HG02943 (cell line): Measurements from ENCODE around the gene CRISPLD2.
"Not testable (repeated sequence)": the region's sequence is repeated elsewhere in the genome, so short reads cannot be mapped to it uniquely, and the experiment has no call there.

ENCODE experiments used
- ATAC-seq: cut with Tn5 transposase; IDR thresholded peaks from one replicate; pipeline ENCODE4 v1.9.1; 2021; ENCODE audit warnings: mild to moderate bottlenecking, low read depth, moderate library complexity; ENCODE audit not compliant: unreplicated experiment

The CRISPLD2 gene

DNA sequence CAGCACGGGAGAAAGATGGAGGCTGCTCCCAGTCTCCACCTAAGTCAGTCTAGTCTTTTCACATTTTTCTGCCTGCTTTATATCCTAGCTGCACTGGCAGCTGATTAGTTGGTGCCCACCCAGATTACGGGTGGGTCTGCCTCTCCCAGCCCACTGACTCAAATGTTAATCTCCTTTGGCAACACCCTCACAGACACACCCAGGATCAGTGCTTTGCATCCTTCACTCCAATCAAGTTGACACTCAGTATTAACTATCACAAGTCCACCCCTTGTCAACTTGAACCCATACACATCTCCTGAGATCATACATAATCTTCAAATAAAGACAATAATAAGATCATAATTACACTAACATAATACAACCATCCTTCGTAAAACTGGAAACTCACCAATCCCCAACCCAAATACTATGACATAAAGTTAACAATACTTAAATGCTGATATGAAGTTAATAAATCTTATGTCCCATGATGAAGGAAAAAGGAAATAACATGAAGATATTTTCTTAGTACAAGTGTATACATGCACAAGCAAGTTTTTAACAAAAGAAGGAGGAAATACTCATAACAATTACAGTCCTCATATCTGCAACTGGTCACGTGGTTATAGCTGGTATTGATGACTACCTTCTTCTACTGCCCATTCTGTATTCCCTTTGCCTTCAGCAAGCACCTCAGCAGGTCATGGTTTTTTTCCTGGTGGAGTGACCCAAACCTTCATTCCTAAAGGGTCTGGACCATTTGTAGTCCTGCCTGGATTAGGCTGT is 35.8 kb downstream of the CRISPLD2 start:
- ATAC-seq, result not testable (repeated sequence)

DNA sequence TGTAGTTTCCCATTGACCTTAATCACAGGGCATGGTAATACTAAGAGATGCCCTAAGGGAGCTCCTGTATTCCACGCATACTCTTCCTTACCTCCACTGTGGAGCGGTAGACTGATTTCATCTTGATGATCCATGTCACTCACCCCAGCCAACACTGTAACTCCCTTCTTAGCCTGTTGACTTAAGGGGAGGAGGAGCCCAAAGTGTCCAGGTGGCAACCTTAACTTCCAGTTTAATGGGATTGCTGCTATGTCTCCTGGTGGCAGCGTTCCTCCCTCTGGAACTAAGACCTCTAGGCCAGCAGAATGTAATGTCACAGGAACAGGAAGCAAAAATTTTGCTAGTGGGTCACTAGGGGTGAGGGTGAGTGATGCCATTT is 36.4 kb downstream of the CRISPLD2 start:
- not testable (repeated sequence) for ATAC-seq

DNA sequence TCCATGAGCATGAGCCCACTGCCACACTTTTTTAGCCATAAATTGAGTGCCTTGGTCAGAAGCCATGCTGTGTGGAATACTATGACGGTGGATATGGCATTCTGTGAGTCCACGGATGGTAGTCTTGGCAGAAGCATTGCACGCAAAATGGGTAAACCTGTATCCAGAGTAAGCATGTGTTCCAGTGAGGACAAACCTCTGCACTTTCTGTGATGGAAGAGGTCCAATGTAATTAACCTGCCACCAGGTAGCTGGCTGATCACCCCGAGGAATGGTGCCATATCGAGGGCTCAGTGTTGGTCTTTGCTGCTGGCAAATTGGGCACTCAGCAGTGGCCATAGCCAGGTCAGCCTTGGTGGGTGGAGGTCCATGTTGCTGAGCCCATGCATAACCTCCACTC is 37.0 kb downstream of the CRISPLD2 start:
- not testable (repeated sequence) for ATAC-seq

DNA sequence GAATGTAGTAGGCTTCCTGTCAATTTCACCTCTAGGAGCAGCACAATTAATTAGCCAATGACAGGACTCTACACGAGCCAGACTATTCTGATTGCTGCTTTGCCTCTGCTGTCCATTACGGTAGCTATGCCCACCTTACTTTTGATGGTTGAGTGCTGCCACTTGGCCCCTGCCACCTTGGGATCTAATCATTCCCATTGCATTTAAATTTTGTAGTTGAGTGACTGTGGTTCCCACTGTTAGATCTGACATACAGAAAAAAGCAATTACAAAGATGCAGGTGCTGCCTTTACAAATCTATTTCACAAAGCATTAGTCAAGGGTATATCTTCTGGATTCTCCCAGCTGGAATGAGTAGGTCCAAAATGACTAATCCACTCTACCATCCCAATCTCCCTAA is 39.9 kb downstream of the CRISPLD2 start:
- ATAC-seq, result no peak

DNA sequence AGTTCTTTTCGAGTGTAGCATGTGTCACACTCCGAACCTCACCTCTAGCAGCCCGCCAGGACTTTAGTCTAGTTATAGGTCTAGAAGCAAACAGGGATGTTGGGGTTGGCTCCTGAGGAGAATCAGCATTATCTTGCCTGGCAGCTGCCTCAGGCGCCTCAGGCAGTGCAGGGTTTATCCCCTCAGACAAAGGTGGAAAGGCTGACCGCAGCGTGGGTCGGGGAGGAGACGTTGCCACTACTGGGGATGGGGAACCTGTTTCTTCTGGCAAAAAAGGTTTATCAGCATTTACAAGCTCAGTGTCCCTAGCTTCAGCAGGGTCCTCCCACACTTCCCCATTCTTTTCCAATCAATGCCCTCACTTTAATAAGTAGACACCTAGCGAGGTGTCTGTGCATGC is 40.6 kb downstream of the CRISPLD2 start:
- no peak for ATAC-seq

DNA sequence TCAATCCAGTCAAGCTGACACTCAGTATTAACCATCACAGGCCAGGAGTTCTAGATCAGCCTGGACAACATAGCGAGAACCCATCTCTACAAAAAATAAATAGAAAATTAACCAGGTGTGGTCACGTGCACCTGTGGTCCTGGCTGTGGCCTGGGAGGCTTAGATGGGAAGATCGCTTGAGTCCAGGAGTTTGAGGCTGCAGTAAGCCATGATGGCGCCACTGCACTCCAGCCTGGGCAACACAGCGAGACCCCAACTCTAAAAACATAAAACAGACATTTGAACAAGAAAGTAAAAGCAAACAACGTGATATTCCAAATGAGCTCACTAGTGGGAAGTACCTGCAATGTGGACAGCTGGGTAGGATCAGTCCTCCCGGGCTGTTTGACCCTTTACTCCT is 41.9 kb downstream of the CRISPLD2 start:
- no peak for ATAC-seq

DNA sequence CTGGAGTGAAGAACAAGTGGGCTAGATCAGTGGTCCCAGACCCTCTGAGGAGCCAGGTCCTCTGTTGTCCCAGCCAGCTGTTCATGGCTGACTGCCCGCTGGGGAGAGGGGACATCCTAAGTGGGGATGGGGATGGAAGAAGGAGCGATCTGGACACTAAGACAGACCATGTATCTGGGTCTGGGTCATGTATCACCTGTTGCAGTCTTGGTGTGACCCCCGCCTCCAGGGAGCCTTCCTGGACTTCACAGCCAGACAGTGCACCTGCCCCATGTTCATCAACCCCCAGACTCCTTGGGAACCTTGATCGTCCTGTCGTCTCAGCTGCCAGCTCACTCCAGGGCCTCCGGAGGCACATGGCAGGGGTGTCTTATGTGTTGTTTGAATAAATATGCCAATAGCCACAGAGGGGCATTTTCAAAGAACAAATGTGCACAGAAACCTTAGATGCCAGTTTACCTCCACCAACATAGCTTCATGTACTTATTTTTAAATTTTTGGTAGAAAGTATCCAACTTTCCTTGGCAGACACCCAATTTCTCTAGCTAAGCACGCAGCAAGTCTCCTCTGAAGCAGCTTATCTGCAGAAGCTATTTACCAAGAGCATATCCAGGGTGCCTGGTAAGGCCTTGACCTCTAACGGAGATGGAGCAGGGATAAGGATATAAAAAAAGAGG is 43.2 kb downstream of the CRISPLD2 start:
- ATAC-seq, result no peak

DNA sequence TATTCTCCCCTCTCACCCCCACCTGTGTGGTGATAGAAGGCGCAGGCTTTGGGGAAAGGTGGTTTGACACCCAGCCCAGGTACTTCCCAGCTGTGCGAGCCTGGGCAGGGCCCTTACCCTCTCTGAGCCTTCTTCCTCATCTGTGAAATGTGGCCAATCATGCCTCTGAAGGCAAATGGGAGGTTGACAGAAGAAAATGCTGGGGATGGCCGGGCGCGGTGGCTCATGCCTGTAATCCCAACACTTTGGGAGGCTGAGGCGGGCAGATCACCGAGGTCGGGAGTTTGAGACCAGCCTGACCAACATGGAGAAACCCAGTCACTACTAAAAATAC is 43.7 kb downstream of the CRISPLD2 start:
- no peak for ATAC-seq

DNA sequence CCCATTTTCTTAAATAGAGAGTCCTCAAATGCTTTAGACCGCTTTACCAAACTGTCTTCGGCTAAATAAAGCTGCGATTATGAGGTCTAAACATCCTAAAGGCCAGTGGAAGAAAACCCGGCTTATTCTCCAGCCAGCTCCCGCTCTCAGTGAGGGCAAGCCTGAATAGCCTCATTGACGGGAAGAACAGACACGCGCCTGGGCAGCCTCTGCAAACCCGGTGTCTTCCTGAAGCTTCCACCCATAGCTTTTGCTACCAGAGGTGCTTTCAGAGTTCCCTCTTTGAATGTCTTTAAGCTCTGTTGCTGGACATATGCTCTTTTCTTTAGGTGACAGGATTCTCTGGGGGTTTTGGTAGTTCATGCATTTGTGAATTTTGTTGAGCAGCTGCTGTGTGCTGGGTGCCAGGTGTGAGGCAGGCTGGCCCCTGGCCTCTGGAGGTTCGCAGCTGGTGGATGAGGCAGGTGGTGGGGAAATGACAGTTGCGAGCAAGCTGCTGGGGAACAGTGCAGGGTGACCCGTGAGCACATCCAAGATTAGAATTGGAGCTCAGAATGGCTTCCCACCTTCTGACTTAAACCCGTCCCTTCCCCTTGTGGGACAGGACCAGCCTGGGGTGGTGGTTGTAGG is 44.7 kb downstream of the CRISPLD2 start:
- no peak for ATAC-seq

DNA sequence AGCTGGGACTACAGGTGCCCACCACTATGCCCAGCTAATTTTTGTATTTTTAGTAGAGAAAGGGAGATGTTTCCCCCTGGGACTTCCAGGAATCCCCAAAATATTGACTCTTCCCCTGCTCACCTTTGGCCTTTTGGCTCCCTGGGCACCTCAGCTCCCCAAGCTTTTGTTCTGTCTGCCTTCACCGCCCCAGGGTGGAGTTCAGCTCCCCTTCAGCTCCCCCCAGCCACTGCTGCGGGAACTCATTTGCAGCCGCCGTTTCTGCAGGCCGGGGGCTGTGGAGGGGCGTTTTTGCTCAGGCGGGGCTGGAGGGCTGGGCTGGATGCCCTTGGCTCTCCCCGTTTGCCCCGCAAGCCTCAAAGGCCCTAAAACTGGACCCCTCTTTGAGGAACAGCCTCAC is 47.9 kb downstream of the CRISPLD2 start:
- ATAC-seq, result no peak

DNA sequence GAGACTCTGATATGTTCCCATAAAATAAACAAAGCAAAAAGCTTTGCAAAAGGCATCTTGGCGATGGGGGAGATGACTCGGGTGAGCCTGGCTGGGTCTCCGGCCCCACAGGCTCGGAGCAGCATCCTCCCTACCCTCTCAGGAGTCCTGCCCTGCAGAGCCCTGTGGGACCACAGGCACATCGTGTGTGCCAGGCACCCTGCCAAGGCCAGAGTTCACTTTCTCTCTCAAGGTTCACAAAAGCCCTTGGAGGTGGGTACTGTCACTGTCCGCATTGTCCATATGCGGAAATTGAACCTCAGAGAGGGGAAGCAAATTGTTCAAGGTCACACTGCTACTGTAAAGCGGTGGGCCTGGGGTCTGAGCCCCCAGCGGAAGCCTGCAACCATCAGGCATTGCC is 48.5 kb downstream of the CRISPLD2 start:
- no peak for ATAC-seq

DNA sequence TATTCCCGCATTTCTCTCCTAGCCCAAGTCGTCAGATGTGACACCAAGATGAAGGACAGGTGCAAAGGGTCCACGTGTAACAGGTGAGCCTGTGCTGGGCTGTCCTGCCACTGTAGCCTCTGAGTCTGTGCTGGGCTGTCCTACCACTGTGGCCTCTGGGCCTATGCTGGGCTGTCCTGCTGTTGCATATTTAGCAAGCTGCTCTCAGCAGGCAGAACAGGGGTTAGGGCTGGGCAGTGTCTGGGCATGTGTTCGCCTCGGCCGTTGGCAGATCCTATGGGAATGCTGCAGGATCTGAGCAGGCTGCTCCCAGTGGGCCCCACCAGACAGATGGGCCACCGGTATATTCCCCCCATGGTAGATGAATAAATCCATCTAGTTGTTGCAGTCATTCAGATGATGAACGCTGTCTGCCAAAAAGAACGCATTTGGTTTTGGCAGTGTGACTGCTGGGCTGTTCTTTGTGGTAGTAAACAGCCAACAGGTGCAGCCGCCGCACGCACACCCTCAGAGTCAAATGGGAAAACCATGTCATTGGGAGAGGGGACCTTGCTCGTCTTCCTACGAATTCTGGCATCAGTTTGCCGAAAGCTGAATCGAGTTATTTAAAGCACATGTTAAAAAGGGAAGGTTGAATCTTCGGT is 49.2 kb downstream of the CRISPLD2 start:
- ATAC-seq, result no peak

DNA sequence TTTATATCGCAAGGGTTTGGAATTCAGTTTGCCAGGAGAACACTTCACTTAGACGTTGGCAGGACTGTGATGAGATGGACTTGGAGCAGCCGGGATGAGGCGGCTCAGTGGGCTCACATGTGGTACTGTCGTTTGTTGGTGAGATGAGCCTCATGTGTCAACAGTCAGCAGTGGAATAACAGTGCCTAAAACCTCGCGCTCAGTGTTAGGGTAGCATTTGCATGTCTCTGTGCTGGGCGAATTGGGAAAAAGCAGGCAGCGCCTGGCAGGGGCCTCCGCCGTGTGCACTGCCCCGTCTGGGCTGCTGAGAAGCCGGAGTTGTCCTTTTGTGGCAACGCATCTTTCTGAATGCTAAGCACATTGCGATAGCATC is 49.7 kb downstream of the CRISPLD2 start:
- no peak for ATAC-seq

DNA sequence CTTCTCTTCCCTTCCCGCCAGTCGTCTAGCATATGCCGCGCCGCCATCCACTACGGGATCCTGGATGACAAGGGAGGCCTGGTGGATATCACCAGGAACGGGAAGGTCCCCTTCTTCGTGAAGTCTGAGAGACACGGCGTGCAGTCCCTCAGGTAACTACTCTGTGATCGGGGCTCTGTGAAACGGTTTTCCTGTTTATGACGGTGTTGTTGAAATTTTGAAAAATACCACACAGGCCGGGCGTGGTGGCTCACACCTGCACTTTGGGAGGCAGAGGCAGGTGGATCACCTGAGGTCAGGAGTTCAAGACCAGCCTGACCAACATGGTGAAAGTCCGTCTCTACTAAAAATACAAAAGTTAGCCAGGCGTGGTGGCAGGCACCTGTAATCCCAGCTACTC is 53.2 kb downstream of the CRISPLD2 start:
- ATAC-seq, result not testable (repeated sequence)

DNA sequence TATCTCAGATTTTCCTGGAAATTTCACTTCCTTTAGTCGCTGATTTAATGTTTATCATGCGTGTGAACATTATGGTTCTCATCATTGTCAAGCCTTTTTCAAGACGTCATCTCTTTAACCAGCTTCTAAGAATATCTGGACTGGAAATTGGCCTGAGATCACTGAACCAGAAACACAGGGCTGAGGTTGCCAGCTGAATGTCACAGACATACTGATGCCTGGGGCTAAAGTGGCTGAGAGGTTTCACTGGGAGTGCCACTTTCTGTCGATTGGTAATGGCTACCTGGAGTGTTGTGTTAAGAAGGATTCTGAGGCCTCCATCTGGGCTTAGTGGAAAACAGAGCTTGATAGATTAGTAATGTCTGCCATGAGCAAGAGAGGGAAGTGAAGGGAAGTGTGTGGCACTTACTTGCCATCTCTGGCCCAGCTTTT is 54.2 kb downstream of the CRISPLD2 start:
- ATAC-seq, result no peak

DNA sequence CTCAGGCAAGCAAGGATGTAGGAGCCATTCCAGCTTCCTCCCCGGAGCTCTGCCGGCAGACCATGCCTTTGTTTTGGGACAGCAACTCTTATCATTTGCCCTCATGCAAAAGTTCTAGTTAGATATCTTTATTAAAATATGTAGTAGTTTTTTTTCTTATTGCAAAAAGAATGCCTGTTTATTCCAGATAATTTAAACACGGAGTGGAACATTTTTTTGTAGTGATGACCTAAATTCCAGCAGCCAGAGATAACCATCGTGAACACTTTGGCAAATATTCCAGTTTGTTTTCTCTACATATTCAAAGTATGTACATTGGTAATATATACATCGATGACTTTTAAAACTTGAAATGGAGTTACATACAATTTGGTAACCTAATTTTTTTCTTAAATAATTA is 54.8 kb downstream of the CRISPLD2 start:
- no peak for ATAC-seq

DNA sequence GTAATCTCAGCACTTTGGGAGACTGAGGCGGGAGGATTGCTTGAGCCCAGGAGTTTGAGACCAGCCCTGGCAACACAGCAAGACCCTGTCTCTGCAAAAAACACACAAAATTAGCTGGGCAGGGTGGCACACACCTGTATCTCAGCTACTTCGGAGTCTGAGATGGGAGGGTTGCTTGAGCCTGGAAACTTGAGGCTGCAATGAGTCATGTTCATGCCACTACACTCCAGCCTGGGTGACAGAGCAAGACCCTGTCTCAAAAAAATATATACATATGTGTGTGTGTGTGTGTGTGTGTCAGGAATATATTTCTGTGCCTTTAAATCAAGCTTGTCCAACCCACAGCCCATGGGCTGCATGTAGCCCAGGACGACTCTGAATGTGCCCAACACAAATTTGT is 55.2 kb downstream of the CRISPLD2 start:
- no peak for ATAC-seq

DNA sequence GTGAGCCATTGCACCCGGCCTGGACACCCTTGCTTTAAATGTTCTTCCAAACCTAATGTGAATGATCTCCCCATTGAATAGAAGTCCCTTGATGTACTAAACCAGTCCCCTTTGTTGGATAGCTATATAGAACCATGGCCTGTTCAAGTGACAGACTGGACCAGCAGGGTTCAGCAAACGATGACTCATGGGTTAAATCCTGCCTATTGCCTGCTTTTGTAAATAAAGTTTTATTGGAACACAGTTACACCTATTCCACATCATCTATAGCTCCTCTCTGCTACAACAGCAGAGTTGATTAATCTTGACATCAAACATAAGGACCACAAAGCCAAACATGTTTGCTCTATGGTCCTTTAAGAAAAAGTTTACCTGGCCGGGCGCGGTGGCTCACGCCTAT is 56.1 kb downstream of the CRISPLD2 start:
- no peak for ATAC-seq

DNA sequence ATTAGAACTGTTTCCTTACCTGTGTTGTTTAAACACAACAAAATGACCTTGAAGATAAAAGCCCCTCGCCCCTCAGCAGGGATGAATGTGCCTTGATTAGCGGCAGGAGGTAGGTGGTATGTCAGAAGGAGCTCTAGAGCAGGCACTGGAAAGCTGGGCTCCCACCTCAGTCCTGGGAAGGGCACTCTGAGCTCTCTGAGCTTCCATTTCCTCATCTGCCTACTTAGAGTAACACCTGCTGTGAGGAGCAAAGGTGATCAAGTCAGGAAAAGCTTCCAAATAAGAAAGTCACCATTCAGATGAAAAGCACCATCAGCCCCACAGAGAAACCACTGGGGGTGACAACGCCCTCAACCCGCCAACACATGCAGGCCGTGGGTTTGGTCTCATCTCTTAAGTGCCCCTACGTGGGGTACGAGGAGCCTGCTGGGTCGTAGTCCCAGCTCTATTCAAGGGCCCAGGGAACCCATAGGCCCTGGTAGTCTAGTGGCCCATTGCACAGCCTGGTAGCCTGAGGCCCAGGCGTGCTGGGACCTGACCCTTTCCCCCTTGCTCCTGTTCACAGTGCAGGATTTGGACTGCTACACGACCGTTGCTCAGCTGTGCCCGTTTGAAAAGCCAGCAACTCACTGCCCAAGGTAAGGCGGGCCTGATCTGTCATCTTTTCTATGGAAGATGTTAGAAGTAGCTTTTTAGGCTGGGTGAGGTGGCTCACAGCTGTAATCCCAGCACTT is 57.3 kb downstream of the CRISPLD2 start:
- ATAC-seq, result no peak

DNA sequence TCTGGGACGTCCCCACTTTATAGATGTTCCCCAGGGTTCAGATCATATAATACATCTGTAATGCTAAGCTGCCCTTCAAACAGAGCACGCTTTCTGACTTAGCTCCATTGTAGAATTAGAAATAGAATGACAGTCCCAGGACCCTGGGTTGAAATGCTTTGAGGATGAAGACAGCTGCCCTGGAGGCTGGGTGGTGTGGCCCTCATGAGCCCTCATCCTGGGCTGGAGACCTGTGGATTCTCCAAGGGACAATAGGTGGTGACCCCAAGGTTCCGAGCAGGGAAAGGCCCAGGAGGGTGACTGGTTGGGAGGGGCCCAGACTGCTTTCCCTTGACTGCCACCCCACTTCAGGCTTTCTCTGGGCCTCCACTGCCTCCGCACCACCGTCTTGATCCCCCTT is 59.0 kb downstream of the CRISPLD2 start:
- ATAC-seq, result no peak
